ENCODE data around the gene SBNO1.

Gene SBNO1

DNA sequence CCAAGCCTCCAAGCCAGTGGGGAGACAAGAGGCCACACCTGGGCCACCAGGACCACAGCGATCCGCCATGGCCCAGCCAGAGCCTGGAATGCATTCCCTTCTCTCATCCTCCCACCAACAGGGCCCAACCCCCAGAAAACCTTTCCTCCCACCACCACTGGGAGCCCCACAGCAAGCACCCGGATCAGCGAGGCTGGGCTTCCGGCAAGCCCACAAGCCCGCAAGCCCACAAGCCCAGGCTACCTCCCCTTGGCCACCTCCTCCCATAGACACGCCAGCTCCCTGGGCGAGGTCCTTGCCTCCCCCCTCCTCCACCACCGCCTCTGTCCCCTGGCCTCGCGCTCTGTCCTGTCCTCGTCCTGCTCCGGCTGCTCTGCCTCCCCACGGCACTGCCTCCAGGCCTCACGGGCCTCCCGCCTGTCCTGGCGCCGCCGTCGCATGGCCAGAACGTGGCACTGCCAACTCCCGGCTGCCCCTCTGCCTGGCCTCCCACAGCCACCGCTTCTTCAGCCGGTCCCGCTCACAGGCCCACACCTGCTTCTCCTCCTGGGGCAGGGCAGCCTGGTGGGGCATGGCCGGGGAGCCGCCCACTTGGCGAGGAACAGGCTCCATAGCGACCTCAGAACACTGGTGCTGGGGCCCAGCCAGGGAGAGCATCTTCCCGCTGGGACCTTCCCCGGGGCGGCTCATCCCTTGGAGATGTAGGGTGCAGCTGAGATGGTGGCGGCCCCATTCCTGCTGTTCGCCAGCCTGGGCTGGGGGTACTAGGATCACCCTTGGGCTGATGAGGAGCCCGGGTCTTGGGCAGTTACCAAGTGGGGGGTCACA is 98.6 kb downstream of the SBNO1 start:
- no peak overlapping the region for H3K4me3 ChIP-seq (replicated peaks in 1 of 2; ENCODE audit: low read depth in 2 of 2, low read length in 2 of 2)
- DNase-seq (ENCODE audit: low read depth in 2 of 2), result no peak
- TF ChIP-seq, protein P1, sequence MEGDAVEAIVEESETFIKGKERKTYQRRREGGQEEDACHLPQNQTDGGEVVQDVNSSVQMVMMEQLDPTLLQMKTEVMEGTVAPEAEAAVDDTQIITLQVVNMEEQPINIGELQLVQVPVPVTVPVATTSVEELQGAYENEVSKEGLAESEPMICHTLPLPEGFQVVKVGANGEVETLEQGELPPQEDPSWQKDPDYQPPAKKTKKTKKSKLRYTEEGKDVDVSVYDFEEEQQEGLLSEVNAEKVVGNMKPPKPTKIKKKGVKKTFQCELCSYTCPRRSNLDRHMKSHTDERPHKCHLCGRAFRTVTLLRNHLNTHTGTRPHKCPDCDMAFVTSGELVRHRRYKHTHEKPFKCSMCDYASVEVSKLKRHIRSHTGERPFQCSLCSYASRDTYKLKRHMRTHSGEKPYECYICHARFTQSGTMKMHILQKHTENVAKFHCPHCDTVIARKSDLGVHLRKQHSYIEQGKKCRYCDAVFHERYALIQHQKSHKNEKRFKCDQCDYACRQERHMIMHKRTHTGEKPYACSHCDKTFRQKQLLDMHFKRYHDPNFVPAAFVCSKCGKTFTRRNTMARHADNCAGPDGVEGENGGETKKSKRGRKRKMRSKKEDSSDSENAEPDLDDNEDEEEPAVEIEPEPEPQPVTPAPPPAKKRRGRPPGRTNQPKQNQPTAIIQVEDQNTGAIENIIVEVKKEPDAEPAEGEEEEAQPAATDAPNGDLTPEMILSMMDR (IDR thresholded peaks at IDR 0.05; ENCODE audit: low read depth, low read length), result no peak

DNA sequence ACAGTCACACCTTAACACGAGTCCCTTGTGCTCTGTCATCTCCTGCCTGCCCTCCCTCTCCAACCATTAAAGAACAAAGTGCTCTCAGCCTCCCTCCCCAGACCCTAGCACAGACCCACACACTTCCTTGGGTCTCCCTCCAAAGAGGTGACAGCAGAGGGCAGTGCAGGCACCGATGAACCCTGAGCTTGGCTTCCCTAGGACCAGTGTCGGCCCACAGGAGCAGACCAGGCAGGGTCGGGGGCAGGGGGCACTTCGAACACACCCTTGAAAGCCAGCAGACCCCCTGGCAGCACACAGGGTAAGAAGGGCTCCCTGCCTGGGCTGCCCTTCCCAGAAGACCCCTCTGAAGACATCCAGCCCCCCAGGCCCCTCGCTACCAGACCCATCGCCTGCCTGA is 100.0 kb downstream of the SBNO1 start:
- DNase-seq (ENCODE audit: low read depth in 2 of 2), result no peak

DNA sequence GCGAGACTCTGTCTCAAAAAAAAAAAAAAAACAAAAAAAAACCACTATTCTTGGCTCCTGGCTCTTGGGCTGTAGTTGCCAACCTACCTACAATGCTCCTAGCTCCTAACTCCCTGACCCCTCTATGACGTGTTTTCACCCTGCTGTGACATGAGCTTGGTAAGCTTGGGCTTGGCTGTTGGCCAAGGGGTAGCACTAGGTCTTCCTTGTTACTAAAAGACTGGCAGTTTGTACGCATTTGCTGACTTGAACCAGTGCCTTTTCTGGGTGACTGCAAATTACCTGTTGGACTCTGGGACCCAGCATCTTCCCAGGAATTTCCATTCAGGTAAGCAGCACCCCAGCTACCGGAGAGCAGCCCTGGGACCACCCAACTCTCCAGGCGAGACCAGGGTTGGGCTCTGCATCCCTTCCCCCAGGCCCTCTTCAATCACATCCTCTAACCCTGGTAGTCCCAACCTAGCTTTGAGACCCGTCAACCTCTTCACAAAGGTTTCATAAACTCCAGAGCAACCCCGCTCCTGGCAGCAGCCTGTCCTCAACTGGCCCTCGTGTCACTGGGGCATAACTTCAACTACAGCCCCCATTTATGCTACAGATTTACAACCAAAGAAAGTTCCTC is 101.3 kb downstream of the SBNO1 start:
- TF ChIP-seq, protein P1 (IDR thresholded peaks at IDR 0.05; ENCODE audit: low read depth, low read length), result no peak
- no peak overlapping the region for H3K4me3 ChIP-seq (replicated peaks in 1 of 2; ENCODE audit: low read depth in 2 of 2, low read length in 2 of 2)
- no peak for DNase-seq (ENCODE audit: low read depth in 2 of 2)

More for the DNA sequence above, 100.0 kb downstream of the SBNO1 start:
- TF ChIP-seq, protein P1 (IDR thresholded peaks at IDR 0.05; ENCODE audit: low read depth, low read length), result no peak
- H3K4me3 ChIP-seq (replicated peaks in 1 of 2; ENCODE audit: low read depth in 2 of 2, low read length in 2 of 2), result no peak overlapping the region

DNA sequence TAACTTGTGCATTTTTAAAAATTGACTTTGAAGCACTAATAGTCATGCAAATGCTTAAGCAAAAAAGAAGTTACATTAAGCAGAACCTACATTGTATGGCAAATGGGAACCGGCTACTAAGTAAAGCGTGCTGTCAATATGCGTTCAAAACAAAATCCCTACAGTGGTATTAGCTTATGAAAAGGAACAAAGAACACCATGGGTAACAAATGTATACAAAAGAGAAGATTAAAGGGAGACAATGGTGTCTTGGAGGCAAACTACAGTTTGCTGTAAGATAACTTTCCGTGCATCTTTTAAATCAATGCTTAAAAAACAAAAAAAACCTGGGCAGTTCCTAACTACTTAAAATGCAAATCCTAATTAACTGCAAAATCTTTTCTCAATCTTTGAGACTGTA is 103.5 kb downstream of the SBNO1 start:
- TF ChIP-seq, protein P1 (IDR thresholded peaks at IDR 0.05; ENCODE audit: low read depth, low read length), result no peak
- no peak overlapping the region for H3K4me3 ChIP-seq (replicated peaks in 1 of 2; ENCODE audit: low read depth in 2 of 2, low read length in 2 of 2)
- DNase-seq (ENCODE audit: low read depth in 2 of 2), result no peak

DNA sequence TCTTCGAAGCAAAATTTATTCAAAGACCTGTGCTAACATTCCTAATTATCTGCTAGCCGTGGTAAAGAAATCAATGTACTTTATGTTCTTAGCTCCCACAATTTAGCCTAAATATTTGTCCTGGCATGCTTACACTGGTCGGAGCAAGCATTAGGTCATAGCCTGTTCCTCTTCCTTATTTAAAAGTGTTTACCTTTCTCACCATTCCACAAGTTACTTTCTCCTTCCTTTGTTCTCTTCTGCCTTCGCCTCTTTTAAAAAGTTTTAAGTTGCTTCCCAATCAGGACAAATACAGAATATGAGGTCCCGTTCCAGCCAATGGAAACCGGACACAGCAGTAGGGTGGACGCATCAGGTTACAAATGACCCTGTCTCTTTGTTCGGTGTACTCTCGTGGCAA is 104.6 kb downstream of the SBNO1 start:
- no peak overlapping the region for H3K4me3 ChIP-seq (replicated peaks in 1 of 2; ENCODE audit: low read depth in 2 of 2, low read length in 2 of 2)
- TF ChIP-seq, protein P1 (IDR thresholded peaks at IDR 0.05; ENCODE audit: low read depth, low read length), result no peak
- no peak for DNase-seq (ENCODE audit: low read depth in 2 of 2)

DNA sequence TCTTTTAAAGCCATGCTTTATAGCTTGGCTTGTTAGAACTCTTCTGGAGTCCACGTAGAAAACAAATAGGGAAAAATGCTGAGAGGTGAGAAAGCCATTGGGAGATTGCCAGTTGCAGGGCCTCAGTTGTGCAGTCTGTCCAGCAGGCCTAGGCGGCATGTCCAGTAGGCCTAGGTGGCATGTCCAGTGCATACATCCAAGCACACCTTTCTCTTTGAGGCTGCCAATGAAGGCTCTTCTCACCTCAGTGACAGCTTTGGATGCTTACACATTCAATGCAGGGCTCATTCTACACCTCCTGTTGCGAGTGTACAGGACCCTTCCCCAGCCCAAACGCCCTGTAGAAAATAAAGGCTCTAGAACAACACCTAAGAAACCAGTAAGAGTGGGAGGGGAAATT is 106.1 kb downstream of the SBNO1 start:
- no peak for DNase-seq (ENCODE audit: low read depth in 2 of 2)
- TF ChIP-seq, protein P1 (IDR thresholded peaks at IDR 0.05; ENCODE audit: low read depth, low read length), result no peak
- no peak overlapping the region for H3K4me3 ChIP-seq (replicated peaks in 1 of 2; ENCODE audit: low read depth in 2 of 2, low read length in 2 of 2)

Measured in cardiac fibroblast (primary cell).